HepG2 (cell line): ENCODE data around the gene CCNQ. TPM values are rescaled to one million over a fixed set of nuclear protein-coding genes. Genes with fewer than 3 reads are reported as not detected.

Source experiments
- ATAC-seq: fragments of 200-7000 bp; cut with Tn5 transposase; 3 replicates; pipeline ENCODE4 v1.9.1; 2020; ENCODE audit warnings: mild to moderate bottlenecking, moderate library complexity
- BruUV-seq: library from RNA; stranded (reverse); fragments of 400-500 nt; replicated peaks from 2 replicates; lab custom pipeline; 2021; lab: Mats Ljungman, UMichigan
- CTCF ChIA-PET: fragments of 300-600 bp; formaldehyde crosslinking; extraction: SDS; loops from one replicate; lab custom pipeline; 2021; ENCODE audit warnings: low total read pairs, inconsistent platforms, low intra/inter-chr PET ratio; lab: Yijun Ruan, JAX
- POLR2A ChIA-PET: fragments of 350-600 bp; sonication (Branson Sonifier 250); formaldehyde crosslinking; loops from one replicate; lab custom pipeline; 2020; ENCODE audit warnings: antibody characterized with exemption, inconsistent platforms; lab: Yijun Ruan, JAX
- DNase-seq: peaks from one replicate; pipeline ENCODE4 v3.0.0-alpha.2; 2015; ENCODE audit warnings: low spot score
- FAIRE-seq: peaks from 3 replicates; lab custom pipeline; 2011; peaks lifted over from hg19 to GRCh38; lab: Jason Lieb, UNC
- H2AFZ ChIP-seq: one replicate; pipeline ENCODE4 v1.6.1; 2011; ENCODE audit warnings: low read length, inconsistent platforms
- H3K27ac ChIP-seq: fragments of 300-600 bp; 3 replicates; pipeline ENCODE4 v1.8.0; 2011; ENCODE audit warnings: mixed run types, mild to moderate bottlenecking, mixed read lengths, low read length, inconsistent platforms; ENCODE audit not compliant: insufficient read depth; ENCODE audit errors: extremely low read length
- H3K27me3 ChIP-seq, 2 experiments: fragments of 200-600 bp in 1 of 2; 2 replicates in 1 of 2; 3 replicates in 1 of 2; pipeline versions ENCODE4 v1.6.0 to v1.8.0; 2011; ENCODE audit warnings: low read length in 2 of 2, mild to moderate bottlenecking in 2 of 2, moderate library complexity in 2 of 2, inconsistent platforms in 1 of 2; ENCODE audit not compliant: insufficient read depth in 2 of 2, control insufficient read depth in 1 of 2
- H3K36me3 ChIP-seq, 2 experiments: fragments of 200-600 bp in 1 of 2; replicated peaks in 1 of 2; 2 replicates in 1 of 2; 3 replicates in 1 of 2; pipeline versions ENCODE4 v1.5.1 to v1.8.0; 2011; ENCODE audit warnings: low read length in 2 of 2, inconsistent platforms in 1 of 2; ENCODE audit not compliant: insufficient read depth in 2 of 2, control insufficient read depth in 1 of 2
- H3K4me1 ChIP-seq: 2 replicates; pipeline ENCODE4 v1.5.1; 2012; ENCODE audit warnings: low read length, inconsistent platforms; ENCODE audit not compliant: insufficient read depth
- H3K4me2 ChIP-seq: 2 replicates; pipeline ENCODE4 v1.6.0; 2011; ENCODE audit warnings: low read depth, low read length, inconsistent platforms
- H3K4me3 ChIP-seq, 3 experiments: fragments of 200-600 bp in 1 of 3; sonication (generic), shearing (Covaris generic) in 1 of 3; replicated peaks in 1 of 3; 2 replicates each; pipeline ENCODE4 v1.5.1; 2011 to 2016; ENCODE audit warnings: low read length in 3 of 3, inconsistent platforms in 2 of 3, low read depth in 2 of 3, mild to moderate bottlenecking in 2 of 3, control low read depth in 1 of 3, mixed read lengths in 1 of 3; ENCODE audit not compliant: insufficient read depth in 1 of 3
- H3K79me2 ChIP-seq: one replicate; pipeline ENCODE4 v1.6.1; 2011; ENCODE audit warnings: low read length, inconsistent platforms; ENCODE audit not compliant: insufficient read depth
- H3K9ac ChIP-seq: 2 replicates; pipeline ENCODE4 v1.6.0; 2011; ENCODE audit warnings: mild to moderate bottlenecking, low read depth, low read length, inconsistent platforms; ENCODE audit not compliant: insufficient read depth
- H3K9me3 ChIP-seq: 2 replicates; pipeline ENCODE4 v1.5.1; 2012; ENCODE audit warnings: mild to moderate bottlenecking, low read length
- H4K20me1 ChIP-seq: 2 replicates; pipeline ENCODE4 v1.6.0; 2011; ENCODE audit warnings: inconsistent platforms, mild to moderate bottlenecking, low read length, moderate library complexity; ENCODE audit not compliant: insufficient read depth
- ATF7 ChIP-seq, 2 experiments: fragments of 450-650 bp in 1 of 2; sonication (generic) in 1 of 2; formaldehyde crosslinking in 1 of 2; IDR thresholded peaks; 2 replicates each; pipeline versions ENCODE4 v1.4.0 to v1.6.1; 2016 to 2020; ENCODE audit warnings: antibody characterized with exemption in 1 of 2, mild to moderate bottlenecking in 1 of 2, missing genetic modification reagents in 1 of 2
- CREB1 ChIP-seq, 2 experiments: fragments of 450-650 bp in 1 of 2; IDR thresholded peaks; 2 replicates each; pipeline ENCODE4 v1.6.1; 2016 to 2017; ENCODE audit warnings: control low read depth in 1 of 2, mild to moderate bottlenecking in 1 of 2, missing compliant biosample characterization in 1 of 2, missing genetic modification characterization in 1 of 2
- ETS1 ChIP-seq: sonication (generic); formaldehyde crosslinking; IDR thresholded peaks from 2 replicates; pipeline ENCODE4 v1.4.0; 2020; ENCODE audit warnings: missing genetic modification reagents
- FLYWCH1 ChIP-seq: sonication (generic); formaldehyde crosslinking; IDR thresholded peaks from 2 replicates; pipeline ENCODE4 v1.8.1; 2023; ENCODE audit warnings: mild to moderate bottlenecking, missing genetic modification reagents
- FOXC1 ChIP-seq: sonication (generic); formaldehyde crosslinking; IDR thresholded peaks from 2 replicates; pipeline ENCODE4 v1.8.0; 2022; ENCODE audit warnings: mild to moderate bottlenecking, missing genetic modification reagents, borderline replicate concordance
- MBD4 ChIP-seq: IDR thresholded peaks from 2 replicates; pipeline ENCODE4 v1.6.1; 2012; ENCODE audit warnings: low read length, inconsistent platforms, borderline replicate concordance
- NFIC ChIP-seq: IDR thresholded peaks from 2 replicates; pipeline ENCODE4 v1.6.1; 2012; ENCODE audit warnings: mild to moderate bottlenecking, low read length, inconsistent platforms
- ZNF160 ChIP-seq: sonication (generic); formaldehyde crosslinking; IDR thresholded peaks from 2 replicates; pipeline ENCODE4 v1.8.0; 2022; ENCODE audit warnings: mild to moderate bottlenecking, inconsistent platforms, missing genetic modification reagents
- ZNF281 ChIP-seq: sonication (generic); formaldehyde crosslinking; IDR thresholded peaks from 2 replicates; pipeline ENCODE4 v1.4.0; 2020; ENCODE audit warnings: missing genetic modification reagents, borderline replicate concordance
- ZNF343 ChIP-seq: sonication (generic); formaldehyde crosslinking; IDR thresholded peaks from 2 replicates; pipeline ENCODE4 v1.4.0; 2020; ENCODE audit warnings: mild to moderate bottlenecking, missing genetic modification reagents
- ZNF446 ChIP-seq: sonication (generic); formaldehyde crosslinking; IDR thresholded peaks from 2 replicates; pipeline ENCODE4 v1.5.0; 2020; ENCODE audit warnings: mild to moderate bottlenecking, missing genetic modification reagents
- ZNF614 ChIP-seq: IDR thresholded peaks from 2 replicates; pipeline ENCODE4 v1.6.1; 2018; ENCODE audit warnings: missing biosample characterization, missing genetic modification reagents, inconsistent platforms, borderline replicate concordance
- ZNF780A ChIP-seq: sonication (generic); formaldehyde crosslinking; IDR thresholded peaks from 2 replicates; pipeline ENCODE4 v1.8.0; 2022; ENCODE audit warnings: mild to moderate bottlenecking, missing genetic modification reagents, moderate library complexity
- ZNF878 ChIP-seq: sonication (generic); formaldehyde crosslinking; IDR thresholded peaks from 2 replicates; pipeline ENCODE4 v1.8.1; 2023; ENCODE audit warnings: mild to moderate bottlenecking, missing genetic modification reagents, moderate library complexity
- WGBS: methylation state at CpG from one replicate; pipeline ENCODE4 v1.1.6; 2017; ENCODE audit warnings: low lambda C conversion rate; 5-methylcytosine and 5-hydroxymethylcytosine counted together
- in situ Hi-C: cut with HindIII; loops from 2 replicates; pipeline ENCODE4 v1.10.0; 2017; ENCODE audit warnings: low pct_unique_long_range_greater_than_20kb; ENCODE audit not compliant: extremely low pct_ligation_motif_present
- intact Hi-C: fragments of 100-400 bp; cut with micrococcal nuclease; formaldehyde crosslinking; loops from one replicate; pipeline ENCODE4 v1.10.0; 2022; ENCODE audit not compliant: unreplicated experiment
- polyA plus RNA-seq, 8 experiments: library from polyadenylated mRNA; depleted of rRNA in 3 of 8; stranded (reverse) in 7 of 8; unstranded in 1 of 8; fragments of >200 nt; fragmentation: Illumina TruSeq in 4 of 8; extraction: Trizol in 4 of 8; gene quantifications; 2 replicates each; pipeline versions ENCODE4 v1.2.1 to v1.2.3, GENCODE V29; 2011 to 2016; ENCODE audit warnings: low read depth in 4 of 8, missing spikeins in 1 of 8, mixed read lengths in 1 of 8; ENCODE audit not compliant: insufficient read depth in 1 of 8
- total RNA-seq, 5 experiments: library from RNA; depleted of rRNA; stranded (reverse); fragments of >200 nt; fragmentation: Illumina TruSeq; extraction: Trizol; gene quantifications; 2 replicates each; pipeline ENCODE4 v1.2.3, GENCODE V29; 2016; ENCODE audit warnings: low read depth in 1 of 5

CCNQ gene
- total and polyA plus RNA-seq, 2 of the 13 experiments (the other 11 are each of a cell fraction or from before 2014, with no cell fraction given): 15.0 to 25.5 TPM

GRCh38 chrX:153569475-153569874, 29.5 kb downstream of the CCNQ start:
- ATAC-seq: peak; percentile 59
- H3K9ac ChIP-seq: no peak overlapping the region
- no peak overlapping the region for H3K4me3 ChIP-seq
- no peaks in the 10 kb centered on the region for H3K79me2 ChIP-seq
- no peaks in the 10 kb centered on the region for H3K9me3 ChIP-seq
- CTCF ChIA-PET: no interaction called here
- in situ Hi-C loops: no loop called here
- H3K36me3 ChIP-seq: no peaks in the 10 kb centered on the region
- FAIRE-seq: no peak
- intact Hi-C loops: no loop called here
- TF ChIP-seq FOXC1 (CRISPR knock-in tag): no peak
- TF ChIP-seq CREB1 (IDR thresholded peaks at IDR 0.05): 0 out of 2 replicates have a peak, but pooled peaks have one; percentile 5
- TF ChIP-seq CREB1 (CRISPR knock-in tag; IDR thresholded peaks at IDR 0.05): no peak
- no peak for TF ChIP-seq ZNF878 (CRISPR knock-in tag)
- TF ChIP-seq ZNF281: no peak
- TF ChIP-seq ZNF614: no peak
- TF ChIP-seq ATF7 (IDR thresholded peaks at IDR 0.05): peak; percentile 45; the same call in 1 of the 2 replicates
- TF ChIP-seq ATF7 (CRISPR knock-in tag; IDR thresholded peaks at IDR 0.05): no peak
- TF ChIP-seq ZNF160 (CRISPR knock-in tag): no peak
- TF ChIP-seq ZNF343 (CRISPR knock-in tag): no peak
- TF ChIP-seq ZNF446 (CRISPR knock-in tag): no peak
- TF ChIP-seq NFIC: no peak
- no peak for TF ChIP-seq FLYWCH1
- no peak for TF ChIP-seq ZNF780A
- TF ChIP-seq MBD4: no peak
- no peak for TF ChIP-seq ETS1 (CRISPR knock-in tag)
- H3K27me3 ChIP-seq: peaks cover 4 to 34% of the 10 kb centered on the region in 2 experiments; a peak in 4 of 5 replicates
- POLR2A ChIA-PET: no interaction called here
- no peaks in the 10 kb centered on the region for H4K20me1 ChIP-seq
- peak; percentile 5 for DNase-seq
- H3K27ac ChIP-seq: no peak overlapping the region
- BruUV-seq: no TSS peak
- peaks cover 11% of the 10 kb centered on the region for H3K4me1 ChIP-seq
- H3K4me2 ChIP-seq: no peak overlapping the region
- H2AFZ ChIP-seq: no peak overlapping the region
- 19% methylated on average over 12 of the region's 13 CpGs for WGBS
